ENCODE data around the gene PMS1. TPM values are rescaled to one million over a fixed set of nuclear protein-coding genes. Genes with fewer than 3 reads are reported as not detected.
"Not testable (repeated sequence)": the region's sequence is repeated elsewhere in the genome, so short reads cannot be mapped to it uniquely, and the experiment has no call there.

PMS1 gene
- total and polyA plus RNA-seq, 4 donors, result 10.4 to 33.3 (median 15.3) TPM

GRCh38 chr2:189826039-189826438, 41.8 kb downstream of the PMS1 start:
- 92 to 94% methylated on average over 5 of the region's 5 CpGs for WGBS, 2 donors
- intact Hi-C loops (cut with DNase I), result no loop called here
- Histone ChIP-seq H3K9me3 (ENCODE audit: control insufficient read depth, low read length) (no peaks in the 10 kb centered on the region), H3K27ac (ENCODE audit: low read depth in 1 of 2, low read length in 2 of 2) (no peak overlapping the region), H3K4me3 (ENCODE audit: low read length in 2 of 2) (no peak overlapping the region), H3K4me1 (ENCODE audit: control insufficient read depth in 1 of 2, insufficient read depth in 2 of 2, low read length in 2 of 2) (no peaks in the 10 kb centered on the region), H3K36me3 (ENCODE audit: control insufficient read depth in 1 of 2, insufficient read depth in 2 of 2, low read length in 1 of 2) (no peaks in the 10 kb centered on the region), H3K27me3 (ENCODE audit: control insufficient read depth in 1 of 2, insufficient read depth in 2 of 2, low read length in 1 of 2) (no peaks in the 10 kb centered on the region)
- DNase-seq, result no peak
- ATAC-seq (ENCODE audit: low FRiP score), result no peak

GRCh38 chr2:189829102-189829833, 45.0 kb downstream of the PMS1 start:
- no peak for ATAC-seq (ENCODE audit: low FRiP score)
- DNase-seq, result no peak
- Histone ChIP-seq H3K9me3 (ENCODE audit: control insufficient read depth, low read length) (no peaks in the 10 kb centered on the region), H3K27me3 (ENCODE audit: control insufficient read depth in 1 of 2, insufficient read depth in 2 of 2, low read length in 1 of 2) (no peaks in the 10 kb centered on the region), H3K4me3 (ENCODE audit: low read length in 2 of 2) (no peak overlapping the region), H3K4me1 (ENCODE audit: control insufficient read depth in 1 of 2, insufficient read depth in 2 of 2, low read length in 2 of 2) (no peaks in the 10 kb centered on the region), H3K27ac (ENCODE audit: low read depth in 1 of 2, low read length in 2 of 2) (no peak overlapping the region), H3K36me3 (ENCODE audit: control insufficient read depth in 1 of 2, insufficient read depth in 2 of 2, low read length in 1 of 2) (no peaks in the 10 kb centered on the region)
- WGBS, 2 donors, result 89 to 90% methylated on average over 4 of the region's 4 CpGs
- intact Hi-C loops (cut with DNase I), result no loop called here

- Histone ChIP-seq H3K36me3 (ENCODE audit: control insufficient read depth in 1 of 2, insufficient read depth in 2 of 2, low read length in 1 of 2) (no peaks in the 10 kb centered on the region), H3K4me3 (ENCODE audit: low read length in 2 of 2) (no peak overlapping the region), H3K27ac (ENCODE audit: low read depth in 1 of 2, low read length in 2 of 2) (no peak overlapping the region), H3K4me1 (ENCODE audit: control insufficient read depth in 1 of 2, insufficient read depth in 2 of 2, low read length in 2 of 2) (no peaks in the 10 kb centered on the region), H3K27me3 (ENCODE audit: control insufficient read depth in 1 of 2, insufficient read depth in 2 of 2, low read length in 1 of 2) (no peaks in the 10 kb centered on the region), H3K9me3 (ENCODE audit: control insufficient read depth, low read length) (no peaks in the 10 kb centered on the region)
- intact Hi-C loops (cut with DNase I), result no loop called here
- ATAC-seq (ENCODE audit: low FRiP score) (no peak), DNase-seq (no peak)
- WGBS, 2 donors, result 97 to 100% methylated on average over 1 of the region's 1 CpG
Observed at GRCh38 chr2:189830510-189830909, 46.3 kb downstream of the PMS1 start.

- no peaks in the 10 kb centered on the region for H3K36me3 ChIP-seq (ENCODE audit: control insufficient read depth in 1 of 2, insufficient read depth in 2 of 2, low read length in 1 of 2)
- H3K4me1 ChIP-seq (ENCODE audit: control insufficient read depth in 1 of 2, insufficient read depth in 2 of 2, low read length in 2 of 2), result peaks cover 0 to 2% of the 10 kb centered on the region in 2 donors
- 84 to 88% methylated on average over 3 of the region's 3 CpGs for WGBS, 2 donors
- H3K9me3 ChIP-seq (ENCODE audit: control insufficient read depth, low read length), result no peaks in the 10 kb centered on the region
- ATAC-seq (ENCODE audit: low FRiP score), result no peak
- H3K27me3 ChIP-seq (ENCODE audit: control insufficient read depth in 1 of 2, insufficient read depth in 2 of 2, low read length in 1 of 2), result no peaks in the 10 kb centered on the region
- H3K4me3 ChIP-seq (ENCODE audit: low read length in 2 of 2), result no peak overlapping the region
- H3K27ac ChIP-seq (ENCODE audit: low read depth in 1 of 2, low read length in 2 of 2), result no peak overlapping the region
- intact Hi-C loops (cut with DNase I), result no loop called here
- DNase-seq, result no peak
Observed at GRCh38 chr2:189834059-189834458, 49.8 kb downstream of the PMS1 start.

- H3K4me3 ChIP-seq (ENCODE audit: low read length in 2 of 2); H3K27ac ChIP-seq (ENCODE audit: low read depth in 1 of 2, low read length in 2 of 2); ATAC-seq (ENCODE audit: low FRiP score); H3K4me1 ChIP-seq (ENCODE audit: control insufficient read depth in 1 of 2, insufficient read depth in 2 of 2, low read length in 2 of 2); H3K9me3 ChIP-seq (ENCODE audit: control insufficient read depth, low read length); intact Hi-C loops (cut with DNase I); DNase-seq; H3K27me3 ChIP-seq (ENCODE audit: control insufficient read depth in 1 of 2, insufficient read depth in 2 of 2, low read length in 1 of 2); H3K36me3 ChIP-seq (ENCODE audit: control insufficient read depth in 1 of 2, insufficient read depth in 2 of 2, low read length in 1 of 2): not testable (repeated sequence)
- WGBS, 2 donors, result 86 to 89% methylated on average over 1 of the region's 1 CpG
Observed at GRCh38 chr2:189834642-189835041, 50.4 kb downstream of the PMS1 start.

- no peak overlapping the region for H3K27ac ChIP-seq (ENCODE audit: low read depth in 1 of 2, low read length in 2 of 2)
- H3K27me3 ChIP-seq (ENCODE audit: control insufficient read depth in 1 of 2, insufficient read depth in 2 of 2, low read length in 1 of 2), result no peaks in the 10 kb centered on the region
- no peak overlapping the region for H3K4me3 ChIP-seq (ENCODE audit: low read length in 2 of 2)
- peaks cover 0 to 2% of the 10 kb centered on the region in 2 donors for H3K4me1 ChIP-seq (ENCODE audit: control insufficient read depth in 1 of 2, insufficient read depth in 2 of 2, low read length in 2 of 2)
- 44 to 47% methylated on average over 4 of the region's 4 CpGs for WGBS, 2 donors
- H3K9me3 ChIP-seq (ENCODE audit: control insufficient read depth, low read length), result no peaks in the 10 kb centered on the region
- DNase-seq (no peak), ATAC-seq (ENCODE audit: low FRiP score) (no peak)
- H3K36me3 ChIP-seq (ENCODE audit: control insufficient read depth in 1 of 2, insufficient read depth in 2 of 2, low read length in 1 of 2), result no peaks in the 10 kb centered on the region
- intact Hi-C loops (cut with DNase I), result no loop called here
Observed at GRCh38 chr2:189835855-189836558, 51.8 kb downstream of the PMS1 start.

GRCh38 chr2:189836644-189837043, 52.4 kb downstream of the PMS1 start:
- 5 to 7% methylated on average over 4 of the region's 4 CpGs for WGBS, 2 donors
- H3K27ac ChIP-seq (ENCODE audit: low read depth in 1 of 2, low read length in 2 of 2), result no peak overlapping the region
- no peak overlapping the region for H3K4me3 ChIP-seq (ENCODE audit: low read length in 2 of 2)
- ATAC-seq (ENCODE audit: low FRiP score) (no peak), DNase-seq (no peak)
- H3K9me3 ChIP-seq (ENCODE audit: control insufficient read depth, low read length), result no peaks in the 10 kb centered on the region
- no peaks in the 10 kb centered on the region for H3K36me3 ChIP-seq (ENCODE audit: control insufficient read depth in 1 of 2, insufficient read depth in 2 of 2, low read length in 1 of 2)
- intact Hi-C loops (cut with DNase I), result no loop called here
- no peaks in the 10 kb centered on the region for H3K27me3 ChIP-seq (ENCODE audit: control insufficient read depth in 1 of 2, insufficient read depth in 2 of 2, low read length in 1 of 2)
- peaks cover 0 to 2% of the 10 kb centered on the region in 2 donors for H3K4me1 ChIP-seq (ENCODE audit: control insufficient read depth in 1 of 2, insufficient read depth in 2 of 2, low read length in 2 of 2)

- intact Hi-C loops (cut with DNase I), result no loop called here
- DNase-seq (no peak), ATAC-seq (ENCODE audit: low FRiP score) (no peak)
- no peaks in the 10 kb centered on the region for H3K27me3 ChIP-seq (ENCODE audit: control insufficient read depth in 1 of 2, insufficient read depth in 2 of 2, low read length in 1 of 2)
- H3K36me3 ChIP-seq (ENCODE audit: control insufficient read depth in 1 of 2, insufficient read depth in 2 of 2, low read length in 1 of 2), result no peaks in the 10 kb centered on the region
- H3K4me1 ChIP-seq (ENCODE audit: control insufficient read depth in 1 of 2, insufficient read depth in 2 of 2, low read length in 2 of 2), result peaks cover 0 to 2% of the 10 kb centered on the region in 2 donors
- H3K9me3 ChIP-seq (ENCODE audit: control insufficient read depth, low read length), result no peaks in the 10 kb centered on the region
- H3K27ac ChIP-seq (ENCODE audit: low read depth in 1 of 2, low read length in 2 of 2), result no peak overlapping the region
- H3K4me3 ChIP-seq (ENCODE audit: low read length in 2 of 2), result no peak overlapping the region
- 80 to 88% methylated on average over 2 of the region's 2 CpGs for WGBS, 2 donors
Observed at GRCh38 chr2:189837326-189837725, 53.1 kb downstream of the PMS1 start.

- Histone ChIP-seq H3K27me3 (ENCODE audit: control insufficient read depth in 1 of 2, insufficient read depth in 2 of 2, low read length in 1 of 2) (no peaks in the 10 kb centered on the region), H3K36me3 (ENCODE audit: control insufficient read depth in 1 of 2, insufficient read depth in 2 of 2, low read length in 1 of 2) (no peaks in the 10 kb centered on the region), H3K4me1 (ENCODE audit: control insufficient read depth in 1 of 2, insufficient read depth in 2 of 2, low read length in 2 of 2) (peaks cover 0 to 2% of the 10 kb centered on the region in 2 donors), H3K27ac (ENCODE audit: low read depth in 1 of 2, low read length in 2 of 2) (no peak overlapping the region), H3K4me3 (ENCODE audit: low read length in 2 of 2) (no peak overlapping the region), H3K9me3 (ENCODE audit: control insufficient read depth, low read length) (no peaks in the 10 kb centered on the region)
- ATAC-seq (ENCODE audit: low FRiP score) (no peak), DNase-seq (no peak)
- intact Hi-C loops (cut with DNase I), result no loop called here
Observed at GRCh38 chr2:189841019-189841418, 56.8 kb downstream of the PMS1 start.

Measured in aorta (tissue), 5 donors.